ENCODE measurements around the gene ARHGEF4.

DNA sequence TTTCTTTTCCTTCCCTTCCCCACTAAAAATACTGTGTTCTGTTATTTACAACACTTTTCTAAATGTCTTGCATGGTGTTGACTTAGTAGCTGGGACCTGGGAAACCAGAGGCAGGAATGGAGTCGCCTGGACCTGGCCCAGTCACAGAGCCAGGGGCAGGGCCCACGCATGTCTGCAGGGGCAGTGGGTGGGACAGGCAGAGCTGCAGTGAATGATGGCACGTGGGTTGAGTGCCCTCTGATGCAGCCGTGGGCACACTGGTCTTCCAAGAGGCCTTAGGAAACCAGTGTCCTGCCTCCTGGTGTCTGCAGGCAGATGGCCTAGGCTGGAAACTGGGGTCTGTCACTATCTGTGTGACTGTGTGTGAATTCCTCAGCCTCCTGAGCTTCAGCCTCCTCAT lies 46.8 kb downstream of the ARHGEF4 start:
- TF ChIP-seq, protein P1, sequence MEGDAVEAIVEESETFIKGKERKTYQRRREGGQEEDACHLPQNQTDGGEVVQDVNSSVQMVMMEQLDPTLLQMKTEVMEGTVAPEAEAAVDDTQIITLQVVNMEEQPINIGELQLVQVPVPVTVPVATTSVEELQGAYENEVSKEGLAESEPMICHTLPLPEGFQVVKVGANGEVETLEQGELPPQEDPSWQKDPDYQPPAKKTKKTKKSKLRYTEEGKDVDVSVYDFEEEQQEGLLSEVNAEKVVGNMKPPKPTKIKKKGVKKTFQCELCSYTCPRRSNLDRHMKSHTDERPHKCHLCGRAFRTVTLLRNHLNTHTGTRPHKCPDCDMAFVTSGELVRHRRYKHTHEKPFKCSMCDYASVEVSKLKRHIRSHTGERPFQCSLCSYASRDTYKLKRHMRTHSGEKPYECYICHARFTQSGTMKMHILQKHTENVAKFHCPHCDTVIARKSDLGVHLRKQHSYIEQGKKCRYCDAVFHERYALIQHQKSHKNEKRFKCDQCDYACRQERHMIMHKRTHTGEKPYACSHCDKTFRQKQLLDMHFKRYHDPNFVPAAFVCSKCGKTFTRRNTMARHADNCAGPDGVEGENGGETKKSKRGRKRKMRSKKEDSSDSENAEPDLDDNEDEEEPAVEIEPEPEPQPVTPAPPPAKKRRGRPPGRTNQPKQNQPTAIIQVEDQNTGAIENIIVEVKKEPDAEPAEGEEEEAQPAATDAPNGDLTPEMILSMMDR (IDR thresholded peaks at IDR 0.05; ENCODE audit: insufficient read depth, low read depth, low read length), result no peak
- TF ChIP-seq EZH2 (IDR thresholded peaks at IDR 0.05; ENCODE audit: insufficient read depth, low read length), result no peak

All from astrocyte (in vitro differentiated cells and primary cell).